Measurements from ENCODE around the gene LMBRD2. TPM values are rescaled to one million over a fixed set of nuclear protein-coding genes. Genes with fewer than 3 reads are reported as not detected.

Gene LMBRD2
- total and polyA plus RNA-seq, 2 of the 8 experiments (the other 6 are each of a cell fraction or from before 2014, with no cell fraction given), result 1.1 to 4.1 TPM

GRCh38 chr5:36073595-36074216 is 78.0 kb downstream of the LMBRD2 start (continued):
- TF ChIP-seq RAD21 (IDR thresholded peaks at IDR 0.05 in 1 of 2, conservative IDR thresholded peaks at IDR 0.05 in 1 of 2; ENCODE audit: low read depth in 2 of 2, low read length in 2 of 2), result peak; percentile 77 to 80
- TF ChIP-seq TAF7 (optimal IDR thresholded peaks at IDR 0.05; ENCODE audit: borderline replicate concordance, low read depth, low read length), result no peak
- TF ChIP-seq RNF2 (IDR thresholded peaks at IDR 0.05; ENCODE audit: borderline replicate concordance, low read depth, low read length, missing control alignments, poor library complexity, severe bottlenecking), result no peak
- no peak for TF ChIP-seq RFX5 (IDR thresholded peaks at IDR 0.05; ENCODE audit: borderline replicate concordance, low read depth, low read length)

Data from H1 (cell line).